Heart right ventricle (tissue), 16 donors: ENCODE measurements around the gene PPM1A. TPM values are rescaled to one million over a fixed set of nuclear protein-coding genes. Genes with fewer than 3 reads are reported as not detected.

Source experiments
- ATAC-seq, 8 donors: fragments of 200-7000 bp; cut with Tn5 transposase; one replicate each; pipeline ENCODE4 v1.9.1; 2020; ENCODE audit warnings: mild to moderate bottlenecking in 8 of 8, moderate library complexity in 8 of 8, moderate number of reproducible peaks in 1 of 8
- DNase-seq, 2 donors: peaks; one replicate each; pipeline ENCODE4 v3.0.0-alpha.2; 2020
- H3K27ac ChIP-seq, 10 donors: fragments of 200-600 bp; sonication (generic) in 2 of 10; one replicate each; pipeline versions ENCODE4 v1.5.0 to v1.8.0; 2020 to 2022; ENCODE audit warnings: mild to moderate bottlenecking in 3 of 10
- H3K27me3 ChIP-seq, 7 donors: fragments of 200-600 bp; one replicate each; pipeline ENCODE4 v1.8.0; 2021 to 2022; ENCODE audit warnings: mild to moderate bottlenecking in 2 of 7
- H3K36me3 ChIP-seq, 9 donors: fragments of 200-600 bp; sonication (generic) in 1 of 9; one replicate each; pipeline versions ENCODE4 v1.5.0 to v1.8.0; 2020 to 2022; ENCODE audit warnings: mild to moderate bottlenecking in 2 of 9
- H3K4me1 ChIP-seq, 9 donors: fragments of 200-600 bp; sonication (generic) in 1 of 9; one replicate each; pipeline versions ENCODE4 v1.5.0 to v1.8.0; 2020 to 2022; ENCODE audit warnings: mild to moderate bottlenecking in 4 of 9
- H3K4me3 ChIP-seq, 10 donors: fragments of 200-600 bp; sonication (generic) in 2 of 10; one replicate each; pipeline versions ENCODE4 v1.5.0 to v1.8.0; 2020 to 2022; ENCODE audit warnings: mild to moderate bottlenecking in 7 of 10, moderate library complexity in 2 of 10
- H3K9me3 ChIP-seq, 11 donors: fragments of 200-600 bp in 10 of 11; sonication (generic) in 2 of 11; one replicate each; pipeline versions ENCODE4 v1.5.0 to v1.8.0; 2013 to 2022; ENCODE audit warnings: mild to moderate bottlenecking in 2 of 11, control low read depth in 1 of 11, moderate library complexity in 1 of 11
- WGBS, 2 donors: extraction: QIAGEN DNeasy Blood & Tissue Kit; methylation state at CpG; one replicate each; pipeline ENCODE4 v1.1.7; 2013; ENCODE audit warnings: inconsistent platforms in 1 of 2; 5-methylcytosine and 5-hydroxymethylcytosine counted together
- intact Hi-C, 10 donors: fragments of 100-400 bp; cut with DNase I; formaldehyde crosslinking; loops; one replicate each; pipeline versions ENCODE4 v1.11.1 to v1.14.2; 2022
- polyA plus RNA-seq, 2 donors: library from polyadenylated mRNA; stranded (reverse); fragments of 200-250 nt; gene quantifications; one replicate each; pipeline ENCODE4 v1.2.3, GENCODE V29; 2013
- total RNA-seq, 10 donors: library from RNA; stranded (reverse); fragmentation: NEBNext Ultra II Directional in 3 of 10; extraction: Animal tissue kit (Norgen Biotek cat#: 25700) in 3 of 10; gene quantifications; one replicate each; pipeline versions ENCODE4 v1.2.1 to v1.2.4, GENCODE V29; 2021 to 2023
- TF ChIP-seq, protein P1 (sequence below), 9 donors: fragments of 200-600 bp; sonication (generic) in 2 of 9; IDR thresholded peaks; one replicate each; pipeline versions ENCODE4 v1.5.0 to v1.8.0; 2021 to 2022; ENCODE audit warnings: antibody characterized with exemption in 9 of 9, mild to moderate bottlenecking in 5 of 9, moderate library complexity in 1 of 9
- donor health status: Arrhythmogenic right ventricular cardiomyopathy.
- donor health status: ischemic (EF 13 %, LVEDD 7.1; RV severe dilation, severe dysfunction).
- donor health status: healthy with polysubstance abuse.
- donor health status: DM: no; HTN: yes; CAD: no.
- donor health status: DM: no; HTN: no; CAD: no.
- donor health status: ischemic (EF 25% LVEDD 6.9; RV normal size, moderate dysfunction).
- donor health status: ischemic (EF 25% LVEDD 5.7; RV mildly dilated, moderate dysfunction).
- donor health status: healthy.
- donor health status: DM: yes; HTN: yes; CAD: no.
- donor health status: Ischemic cardiomyopathy.
- donor health status: ischemic (EF 35%, LVEDD 5.7; RV mildly dilated, moderate dysfunction).
- donor health status: nonischemic (EF 11% LVEDD 7.7; RV severe dilation, severe dysfunction).
- donor health status: DM: yes; HTN: yes; CAD: no.
- donor health status: PGD.
- donor health status: ischemic (EF 29% LVEDD 5.4; RV normal size, mild dysfunction).
- donor health status: nonischemic (EF 23%, LVEDD 6.1; RV moderate dilation, normal function).

PPM1A gene
- total and polyA plus RNA-seq, 12 donors: 27.0 to 122 (median 98.1) TPM

DNA sequence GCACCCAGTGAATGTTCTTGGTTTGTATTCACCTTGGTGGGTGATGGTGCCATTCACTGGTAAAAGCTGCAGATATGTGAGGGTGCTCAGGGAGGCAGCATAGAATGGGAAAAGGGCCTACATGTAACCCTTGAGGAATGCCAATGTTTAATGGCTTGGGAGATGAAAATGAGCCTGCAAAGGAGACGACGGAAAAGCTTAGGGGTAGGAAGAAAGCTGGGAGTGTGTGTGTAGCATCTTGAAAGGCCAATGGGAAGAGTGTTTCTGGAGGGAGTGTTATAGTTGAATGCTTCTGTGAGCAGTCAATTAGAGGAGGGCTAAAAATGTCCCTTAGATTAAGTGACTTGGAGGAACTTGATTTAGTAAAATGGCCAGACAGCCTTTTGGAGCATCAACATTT lies 24.9 kb downstream of the PPM1A start:
- ATAC-seq (no peak), DNase-seq (no peak)
- no peak overlapping the region for H3K27ac ChIP-seq
- peaks cover 0 to 12% (median 0%) of the 10 kb centered on the region in 11 donors for H3K9me3 ChIP-seq
- peaks cover 0 to 4% (median 0%) of the 10 kb centered on the region in 9 donors for H3K36me3 ChIP-seq
- 70 to 84% methylated on average over 2 of the region's 2 CpGs for WGBS, 2 donors
- TF ChIP-seq, protein P1, sequence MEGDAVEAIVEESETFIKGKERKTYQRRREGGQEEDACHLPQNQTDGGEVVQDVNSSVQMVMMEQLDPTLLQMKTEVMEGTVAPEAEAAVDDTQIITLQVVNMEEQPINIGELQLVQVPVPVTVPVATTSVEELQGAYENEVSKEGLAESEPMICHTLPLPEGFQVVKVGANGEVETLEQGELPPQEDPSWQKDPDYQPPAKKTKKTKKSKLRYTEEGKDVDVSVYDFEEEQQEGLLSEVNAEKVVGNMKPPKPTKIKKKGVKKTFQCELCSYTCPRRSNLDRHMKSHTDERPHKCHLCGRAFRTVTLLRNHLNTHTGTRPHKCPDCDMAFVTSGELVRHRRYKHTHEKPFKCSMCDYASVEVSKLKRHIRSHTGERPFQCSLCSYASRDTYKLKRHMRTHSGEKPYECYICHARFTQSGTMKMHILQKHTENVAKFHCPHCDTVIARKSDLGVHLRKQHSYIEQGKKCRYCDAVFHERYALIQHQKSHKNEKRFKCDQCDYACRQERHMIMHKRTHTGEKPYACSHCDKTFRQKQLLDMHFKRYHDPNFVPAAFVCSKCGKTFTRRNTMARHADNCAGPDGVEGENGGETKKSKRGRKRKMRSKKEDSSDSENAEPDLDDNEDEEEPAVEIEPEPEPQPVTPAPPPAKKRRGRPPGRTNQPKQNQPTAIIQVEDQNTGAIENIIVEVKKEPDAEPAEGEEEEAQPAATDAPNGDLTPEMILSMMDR (IDR thresholded peaks at IDR 0.05): no peak
- no peaks in the 10 kb centered on the region for H3K27me3 ChIP-seq
- H3K4me3 ChIP-seq: no peak overlapping the region
- peaks cover 0 to 81% (median 64%) of the 10 kb centered on the region in 9 donors for H3K4me1 ChIP-seq
- intact Hi-C loops: no loop called here

DNA sequence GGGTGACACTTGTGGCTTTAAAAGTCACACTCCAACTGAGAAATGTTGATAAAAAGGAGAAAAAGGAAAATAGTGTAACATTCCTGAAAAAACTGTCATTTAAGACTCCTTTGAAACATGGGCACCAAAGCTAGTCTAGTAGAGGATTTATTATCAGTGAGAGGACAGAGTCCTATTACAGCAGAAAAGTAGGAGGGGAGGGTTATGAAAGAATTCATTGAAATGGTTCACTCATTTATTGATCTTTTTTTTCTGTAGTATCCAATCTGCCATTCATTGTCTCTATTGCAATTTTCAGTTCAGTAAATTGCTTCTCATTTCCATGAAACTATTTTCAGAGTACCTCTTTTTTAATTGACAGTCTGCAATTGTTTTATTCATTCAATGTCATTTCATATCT lies 25.4 kb downstream of the PPM1A start:
- Histone ChIP-seq H3K27ac (no peak overlapping the region), H3K4me3 (no peak overlapping the region), H3K9me3 (peaks cover 0 to 7% (median 0%) of the 10 kb centered on the region in 11 donors), H3K27me3 (no peaks in the 10 kb centered on the region), H3K4me1 (peaks cover 0 to 86% (median 68%) of the 10 kb centered on the region in 9 donors), H3K36me3 (peaks cover 0 to 9% (median 0%) of the 10 kb centered on the region in 9 donors)
- ATAC-seq (no peak), DNase-seq (no peak)
- TF ChIP-seq, protein P1 (IDR thresholded peaks at IDR 0.05): no peak
- intact Hi-C loops: no loop called here

DNA sequence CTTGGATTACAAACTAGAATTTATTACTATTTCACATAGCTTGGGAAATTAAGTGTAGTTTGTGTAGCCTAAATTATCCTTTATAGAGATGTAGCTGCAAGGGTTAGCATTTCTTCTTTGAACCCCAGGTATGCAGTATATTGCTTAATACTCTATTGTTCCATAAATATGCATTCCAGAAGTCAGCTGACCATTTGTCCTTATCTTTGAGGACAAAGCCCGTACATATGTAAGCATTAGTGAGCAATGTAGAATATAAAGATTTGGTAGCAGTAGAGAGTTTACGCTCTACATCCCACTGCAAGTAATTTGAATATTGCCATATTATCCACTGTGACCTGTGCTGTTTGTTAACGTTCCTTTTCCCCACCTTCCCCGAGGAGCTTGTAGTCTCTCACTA lies 26.9 kb downstream of the PPM1A start:
- no peaks in the 10 kb centered on the region for H3K27me3 ChIP-seq
- H3K9me3 ChIP-seq: no peaks in the 10 kb centered on the region
- 51 to 53% methylated on average over 4 of the region's 4 CpGs for WGBS, 2 donors
- intact Hi-C loops: no loop called here
- no peak overlapping the region for H3K27ac ChIP-seq
- H3K4me3 ChIP-seq: no peak overlapping the region
- peaks cover 0 to 92% (median 72%) of the 10 kb centered on the region in 9 donors for H3K4me1 ChIP-seq
- TF ChIP-seq, protein P1 (IDR thresholded peaks at IDR 0.05): no peak
- ATAC-seq: no peak
- H3K36me3 ChIP-seq: peaks cover 0 to 9% (median 0%) of the 10 kb centered on the region in 9 donors
- DNase-seq: no peak

DNA sequence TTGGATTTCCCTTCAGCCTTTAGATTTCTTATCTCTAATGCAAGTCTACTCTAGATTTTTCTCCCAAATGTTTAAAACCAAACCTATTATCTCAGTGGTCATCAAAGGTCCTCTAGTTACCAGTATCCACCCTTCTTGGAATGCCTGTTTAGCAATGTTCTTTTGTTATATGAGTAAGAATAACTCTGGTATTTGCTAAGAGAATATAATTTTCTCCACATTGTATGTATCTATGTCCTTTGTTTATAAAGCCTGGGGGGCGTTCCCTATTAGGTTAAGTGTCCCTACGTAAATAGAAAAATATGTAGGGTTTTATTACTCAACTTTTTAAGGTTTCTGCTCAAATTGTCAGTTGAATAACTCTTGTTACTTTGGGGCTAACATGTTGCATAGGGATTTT lies 27.3 kb downstream of the PPM1A start:
- no peaks in the 10 kb centered on the region for H3K27me3 ChIP-seq
- H3K36me3 ChIP-seq: peaks cover 0 to 9% (median 0%) of the 10 kb centered on the region in 9 donors
- 83 to 97% methylated on average over 2 of the region's 2 CpGs for WGBS, 2 donors
- TF ChIP-seq, protein P1 (IDR thresholded peaks at IDR 0.05): no peak
- no peak overlapping the region for H3K4me3 ChIP-seq
- no peaks in the 10 kb centered on the region for H3K9me3 ChIP-seq
- intact Hi-C loops: no loop called here
- ATAC-seq (no peak), DNase-seq (no peak)
- no peak overlapping the region for H3K27ac ChIP-seq
- H3K4me1 ChIP-seq: peaks cover 0 to 88% (median 72%) of the 10 kb centered on the region in 9 donors
